ENCODE measurements around the gene RGMA. TPM values are rescaled to one million over a fixed set of nuclear protein-coding genes. Genes with fewer than 3 reads are reported as not detected.
A peak's percentile ranks its signal among the peaks of the same experiment; 100 is the strongest.

Gene RGMA
- total and polyA plus RNA-seq, 5 experiments from 2014 or later: not detected

DNA sequence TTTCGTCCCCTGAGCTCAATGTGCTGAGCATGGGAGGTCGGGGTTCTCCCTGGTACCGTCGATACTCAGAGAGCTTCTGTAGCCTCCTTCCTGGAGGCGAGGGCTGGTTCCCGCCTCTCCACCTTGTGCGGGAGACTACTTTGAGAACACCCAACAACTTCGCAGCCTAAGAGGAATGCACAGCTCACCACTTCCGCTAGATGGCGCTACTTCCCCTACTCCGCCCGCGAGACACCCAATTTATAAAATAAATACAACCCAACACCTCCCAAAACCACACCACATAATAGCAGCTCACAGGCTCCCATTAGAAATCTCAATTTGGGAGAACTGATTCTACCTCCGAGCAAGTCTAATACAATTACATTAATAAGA is 1.2 kb downstream of the RGMA start:
- Mint-ChIP-seq H3K36me3 (peaks cover 0 to 5% (median 3%) of the 10 kb centered on the region in 3 donors), H3K27ac (no peak overlapping the region), H3K27me3 (peaks cover 37 to 78% (median 65%) of the 10 kb centered on the region in 5 donors), H3K4me1 (peaks cover 8 to 25% (median 17%) of the 10 kb centered on the region in 4 donors), H3K4me3 (peak overlapping the region; percentile 73 to 91 (median 86)), H3K9me3 (no peaks in the 10 kb centered on the region)
- DNase-seq: peak; percentile 34 to 75 (median 55)
- ATAC-seq: peak; percentile 67 to 69
- POLR2A ChIA-PET: no interaction called here

DNA sequence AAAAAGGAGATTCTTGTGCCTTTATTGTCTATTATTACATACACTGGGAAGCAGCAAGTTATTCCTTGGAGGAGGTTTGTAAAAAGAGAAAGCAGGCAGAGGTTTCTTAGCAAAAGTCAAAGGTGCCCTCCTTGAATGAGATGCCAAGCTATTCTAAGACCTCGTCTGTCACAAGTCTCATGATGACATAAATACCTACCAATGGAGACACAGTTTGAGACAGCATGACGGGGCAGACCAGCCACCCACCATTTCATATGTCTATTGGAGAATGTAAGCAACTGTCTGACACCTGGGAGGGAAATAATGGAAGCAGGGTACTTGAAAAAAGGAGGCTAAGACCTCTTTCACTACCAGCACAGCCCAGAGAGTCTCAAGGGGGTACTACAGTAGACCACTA is 2.2 kb downstream of the RGMA start:
- H3K27me3 Mint-ChIP-seq: peaks cover 43 to 88% (median 75%) of the 10 kb centered on the region in 5 donors
- DNase-seq: no peak
- peaks cover 0 to 5% (median 3%) of the 10 kb centered on the region in 3 donors for H3K36me3 Mint-ChIP-seq
- POLR2A ChIA-PET: no interaction called here
- H3K27ac Mint-ChIP-seq: no peak overlapping the region
- ATAC-seq: no peak
- H3K9me3 Mint-ChIP-seq: no peaks in the 10 kb centered on the region
- H3K4me3 Mint-ChIP-seq: peak overlapping the region in 3 of 10 donors; percentile 19 to 52 (median 22)
- H3K4me1 Mint-ChIP-seq: peaks cover 8 to 25% (median 17%) of the 10 kb centered on the region in 4 donors

DNA sequence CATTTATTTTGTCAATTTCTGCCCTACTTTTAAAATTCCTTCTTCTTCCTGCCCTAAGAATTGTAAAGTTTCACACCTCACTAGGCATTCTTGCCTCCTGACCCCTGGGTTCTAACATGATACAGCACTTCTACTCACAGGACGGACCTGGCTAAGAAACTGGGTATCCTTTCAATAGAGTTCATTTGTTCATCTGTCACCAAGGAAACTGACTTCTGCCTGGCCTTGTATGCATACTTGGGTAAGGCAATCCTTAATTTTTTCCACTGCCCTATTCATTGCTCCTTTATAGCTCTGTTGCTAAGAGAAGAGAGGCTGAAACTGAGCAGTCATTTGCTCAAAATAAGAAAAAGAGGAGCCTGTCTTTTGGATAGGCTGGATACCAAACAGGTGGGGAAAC is 3.3 kb downstream of the RGMA start:
- Mint-ChIP-seq H3K4me3 (no peak overlapping the region), H3K27me3 (peaks cover 49 to 90% (median 69%) of the 10 kb centered on the region in 5 donors), H3K36me3 (peaks cover 0 to 5% (median 3%) of the 10 kb centered on the region in 3 donors), H3K9me3 (no peaks in the 10 kb centered on the region), H3K4me1 (peaks cover 8 to 25% (median 17%) of the 10 kb centered on the region in 4 donors), H3K27ac (peak overlapping the region in 1 of 10 donors; percentile 2)
- DNase-seq: no peak
- POLR2A ChIA-PET: no interaction called here
- ATAC-seq: no peak

DNA sequence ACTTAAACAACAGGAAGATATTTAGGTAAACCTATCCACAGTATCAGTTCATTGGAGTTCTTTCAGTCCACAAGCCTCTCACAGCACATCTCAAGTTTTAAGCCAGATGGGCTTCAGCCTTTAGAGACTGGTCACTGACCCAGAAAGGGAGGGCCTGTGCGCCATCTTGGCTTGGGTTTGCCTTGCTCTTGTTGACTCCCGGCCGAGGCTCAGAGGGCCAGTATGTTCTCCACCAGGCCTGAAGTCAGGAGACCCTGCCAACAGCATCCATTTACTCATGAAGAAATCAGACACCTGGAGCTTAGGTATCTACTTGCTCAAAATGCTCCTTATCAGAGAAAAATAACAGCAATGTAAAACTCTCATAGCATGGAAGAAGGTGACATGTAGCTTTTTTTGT is 6.2 kb downstream of the RGMA start:
- POLR2A ChIA-PET: no interaction called here
- H3K27ac Mint-ChIP-seq: no peak overlapping the region
- peaks cover 40 to 77% (median 56%) of the 10 kb centered on the region in 5 donors for H3K27me3 Mint-ChIP-seq
- ATAC-seq (no peak), DNase-seq (no peak)
- no peaks in the 10 kb centered on the region for H3K9me3 Mint-ChIP-seq
- no peak overlapping the region for H3K4me3 Mint-ChIP-seq
- H3K4me1 Mint-ChIP-seq: peaks cover 2 to 10% (median 4%) of the 10 kb centered on the region in 4 donors
- H3K36me3 Mint-ChIP-seq: peaks cover 0 to 4% (median 2%) of the 10 kb centered on the region in 3 donors

DNA sequence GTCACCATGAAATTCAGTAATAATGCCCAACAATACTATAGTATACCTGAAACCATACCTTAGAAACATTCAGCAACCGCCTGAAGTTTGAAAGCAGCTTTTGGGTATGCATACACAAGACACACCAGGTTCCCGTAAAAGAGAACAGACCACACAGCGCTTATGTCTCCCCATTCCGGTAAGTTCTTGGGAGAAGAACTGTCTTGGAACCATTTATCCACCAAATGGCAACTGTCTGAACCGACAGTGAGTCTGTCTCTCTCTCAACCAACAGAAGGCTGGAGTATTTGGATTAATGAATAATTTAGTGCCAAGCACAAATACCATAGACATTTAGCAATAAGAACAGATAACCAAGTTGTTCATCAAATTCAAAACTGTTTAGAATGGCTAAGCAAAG is 7.6 kb downstream of the RGMA start:
- ATAC-seq (no peak), DNase-seq (no peak)
- peaks cover 37 to 73% (median 47%) of the 10 kb centered on the region in 5 donors for H3K27me3 Mint-ChIP-seq
- no peaks in the 10 kb centered on the region for H3K36me3 Mint-ChIP-seq
- H3K9me3 Mint-ChIP-seq: no peaks in the 10 kb centered on the region
- POLR2A ChIA-PET: no interaction called here
- H3K27ac Mint-ChIP-seq: no peak overlapping the region
- no peaks in the 10 kb centered on the region for H3K4me1 Mint-ChIP-seq
- no peak overlapping the region for H3K4me3 Mint-ChIP-seq

DNA sequence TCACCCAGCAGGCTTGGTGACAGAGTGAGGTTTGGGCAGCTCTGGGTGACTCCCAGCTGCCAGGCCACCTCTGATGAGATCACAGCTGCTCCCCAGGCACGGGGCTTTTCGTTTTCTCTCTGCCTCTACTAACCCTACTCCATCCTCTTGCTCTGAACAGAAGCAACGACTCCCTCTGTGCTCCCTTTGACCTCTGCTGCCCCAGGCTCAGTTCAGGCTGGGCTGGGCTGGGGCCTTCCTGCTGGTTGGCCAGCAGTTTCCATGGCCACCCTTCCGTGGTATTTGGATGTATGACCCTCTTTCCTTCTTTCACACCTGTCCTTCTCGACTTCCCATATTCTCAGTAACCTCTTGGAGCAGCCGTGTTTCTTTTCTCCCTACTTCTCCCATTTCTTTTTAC is 8.6 kb downstream of the RGMA start:
- peaks cover 36 to 73% (median 45%) of the 10 kb centered on the region in 5 donors for H3K27me3 Mint-ChIP-seq
- POLR2A ChIA-PET: no interaction called here
- H3K27ac Mint-ChIP-seq: peak overlapping the region in 2 of 10 donors; percentile 4 to 10
- ATAC-seq (no peak), DNase-seq (no peak)
- no peak overlapping the region for H3K4me3 Mint-ChIP-seq
- peaks cover 0 to 3% (median 0%) of the 10 kb centered on the region in 9 donors for H3K9me3 Mint-ChIP-seq
- no peaks in the 10 kb centered on the region for H3K36me3 Mint-ChIP-seq
- H3K4me1 Mint-ChIP-seq: no peaks in the 10 kb centered on the region

DNA sequence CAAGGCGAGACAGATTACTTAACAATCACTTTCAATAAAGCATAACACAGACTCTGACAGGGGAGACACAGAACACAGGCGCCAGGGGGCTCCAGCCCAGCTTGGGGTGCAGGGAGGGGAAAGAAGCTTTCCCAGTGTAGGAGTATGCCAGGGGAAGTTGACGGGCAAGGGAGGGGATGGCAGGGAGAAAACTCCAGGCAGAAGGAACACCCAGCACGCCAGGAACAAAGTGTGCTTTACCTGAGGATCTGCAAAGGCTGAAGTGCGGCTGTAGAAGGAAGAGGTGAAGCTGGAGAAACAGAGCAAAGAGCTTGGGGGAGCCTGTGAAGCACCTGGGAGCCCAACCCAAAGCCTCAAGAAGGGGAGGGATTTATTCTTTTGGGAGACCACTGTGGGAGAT is 12.1 kb downstream of the RGMA start:
- Mint-ChIP-seq H3K4me3 (no peak overlapping the region), H3K4me1 (peaks cover 9 to 21% (median 14%) of the 10 kb centered on the region in 4 donors), H3K36me3 (no peaks in the 10 kb centered on the region), H3K27me3 (peaks cover 38 to 71% (median 50%) of the 10 kb centered on the region in 5 donors), H3K27ac (no peak overlapping the region), H3K9me3 (peaks cover 0 to 3% (median 0%) of the 10 kb centered on the region in 9 donors)
- DNase-seq (no peak), ATAC-seq (no peak)
- POLR2A ChIA-PET: no interaction called here

DNA sequence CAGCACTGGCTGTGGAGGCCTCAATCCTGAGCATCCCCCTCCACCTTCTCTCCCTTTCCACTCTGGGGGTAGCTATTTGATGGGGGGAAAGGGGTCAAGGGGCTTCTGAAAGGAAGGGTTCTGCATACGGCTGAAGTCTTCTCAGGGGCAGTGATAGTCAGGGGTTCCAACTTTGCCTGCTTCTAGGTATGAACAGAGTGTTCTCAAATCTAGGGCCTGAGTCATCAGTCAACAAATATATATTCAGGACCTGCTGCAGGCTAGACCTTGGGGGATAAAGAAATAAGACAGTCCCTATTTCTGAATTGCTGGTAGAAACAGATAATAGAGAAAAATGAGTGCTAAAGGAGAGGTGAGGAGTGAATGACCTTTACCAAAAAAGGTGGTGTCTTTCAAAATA is 12.8 kb downstream of the RGMA start:
- Mint-ChIP-seq H3K9me3 (peaks cover 0 to 3% (median 0%) of the 10 kb centered on the region in 9 donors), H3K27me3 (peaks cover 38 to 71% (median 54%) of the 10 kb centered on the region in 5 donors), H3K4me3 (no peak overlapping the region), H3K36me3 (no peaks in the 10 kb centered on the region), H3K4me1 (peaks cover 10 to 25% (median 15%) of the 10 kb centered on the region in 4 donors), H3K27ac (no peak overlapping the region)
- DNase-seq (no peak), ATAC-seq (no peak)
- POLR2A ChIA-PET: no interaction called here

DNA sequence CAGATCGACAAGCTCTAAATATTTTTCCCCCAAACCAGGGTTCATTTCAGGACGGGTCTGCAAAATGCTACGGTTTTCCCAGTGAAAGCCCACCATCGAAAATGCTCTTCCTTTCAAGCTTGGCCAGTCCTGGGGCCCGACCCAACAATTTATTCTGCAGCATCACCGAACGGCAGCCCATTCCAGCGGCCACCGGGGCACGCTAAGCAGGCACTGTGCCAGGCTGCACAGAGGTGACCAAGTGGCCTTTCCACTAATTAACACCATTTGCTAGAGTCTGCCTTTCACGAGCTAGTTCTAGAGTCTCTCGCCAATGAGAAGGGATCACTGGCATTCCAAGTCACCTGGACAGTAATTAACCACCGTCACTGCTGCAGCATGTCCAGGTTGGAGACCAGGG is 14.4 kb downstream of the RGMA start:
- peaks cover 30 to 71% (median 51%) of the 10 kb centered on the region in 5 donors for H3K27me3 Mint-ChIP-seq
- peaks cover 0 to 3% (median 0%) of the 10 kb centered on the region in 9 donors for H3K9me3 Mint-ChIP-seq
- POLR2A ChIA-PET: no interaction called here
- no peak overlapping the region for H3K27ac Mint-ChIP-seq
- ATAC-seq (no peak), DNase-seq (no peak)
- no peaks in the 10 kb centered on the region for H3K36me3 Mint-ChIP-seq
- H3K4me1 Mint-ChIP-seq: peaks cover 10 to 25% (median 15%) of the 10 kb centered on the region in 4 donors
- peak overlapping the region in 1 of 10 donors; percentile 90 for H3K4me3 Mint-ChIP-seq

DNA sequence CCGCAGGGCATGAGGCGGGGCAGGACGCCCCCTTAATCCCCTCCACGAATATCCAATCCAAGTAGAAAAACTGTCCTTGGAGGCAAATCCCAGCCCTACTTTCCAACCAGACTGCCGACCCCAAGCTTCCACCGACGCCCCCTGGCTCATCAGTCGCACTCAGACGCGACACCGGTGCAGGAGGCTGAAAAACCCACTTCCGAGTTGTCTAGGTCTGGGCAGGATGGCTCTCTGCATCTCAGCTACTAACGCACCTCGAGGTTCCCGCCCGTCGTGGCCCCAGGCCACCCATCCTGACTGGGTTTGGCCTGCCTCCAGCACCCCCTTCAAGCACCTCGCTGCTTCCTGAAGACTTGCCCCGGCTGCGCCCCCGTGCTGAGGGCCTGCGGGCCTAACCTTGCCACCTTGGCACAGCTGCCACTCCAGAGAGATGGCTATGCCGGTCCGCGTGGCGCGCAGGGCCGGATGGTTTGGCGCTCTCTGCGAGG is 15.5 kb downstream of the RGMA start:
- H3K36me3 Mint-ChIP-seq: no peaks in the 10 kb centered on the region
- H3K9me3 Mint-ChIP-seq: peaks cover 0 to 3% (median 0%) of the 10 kb centered on the region in 9 donors
- POLR2A ChIA-PET: no interaction called here
- H3K27me3 Mint-ChIP-seq: peaks cover 30 to 71% (median 51%) of the 10 kb centered on the region in 5 donors
- H3K27ac Mint-ChIP-seq: peak overlapping the region in 1 of 10 donors; percentile 83
- DNase-seq (peak in 2 of 10 donors; percentile 7 to 10), ATAC-seq (peak; percentile 30 to 58)
- peaks cover 10 to 25% (median 15%) of the 10 kb centered on the region in 4 donors for H3K4me1 Mint-ChIP-seq
- H3K4me3 Mint-ChIP-seq: peak overlapping the region; percentile 75 to 90 (median 86)

DNA sequence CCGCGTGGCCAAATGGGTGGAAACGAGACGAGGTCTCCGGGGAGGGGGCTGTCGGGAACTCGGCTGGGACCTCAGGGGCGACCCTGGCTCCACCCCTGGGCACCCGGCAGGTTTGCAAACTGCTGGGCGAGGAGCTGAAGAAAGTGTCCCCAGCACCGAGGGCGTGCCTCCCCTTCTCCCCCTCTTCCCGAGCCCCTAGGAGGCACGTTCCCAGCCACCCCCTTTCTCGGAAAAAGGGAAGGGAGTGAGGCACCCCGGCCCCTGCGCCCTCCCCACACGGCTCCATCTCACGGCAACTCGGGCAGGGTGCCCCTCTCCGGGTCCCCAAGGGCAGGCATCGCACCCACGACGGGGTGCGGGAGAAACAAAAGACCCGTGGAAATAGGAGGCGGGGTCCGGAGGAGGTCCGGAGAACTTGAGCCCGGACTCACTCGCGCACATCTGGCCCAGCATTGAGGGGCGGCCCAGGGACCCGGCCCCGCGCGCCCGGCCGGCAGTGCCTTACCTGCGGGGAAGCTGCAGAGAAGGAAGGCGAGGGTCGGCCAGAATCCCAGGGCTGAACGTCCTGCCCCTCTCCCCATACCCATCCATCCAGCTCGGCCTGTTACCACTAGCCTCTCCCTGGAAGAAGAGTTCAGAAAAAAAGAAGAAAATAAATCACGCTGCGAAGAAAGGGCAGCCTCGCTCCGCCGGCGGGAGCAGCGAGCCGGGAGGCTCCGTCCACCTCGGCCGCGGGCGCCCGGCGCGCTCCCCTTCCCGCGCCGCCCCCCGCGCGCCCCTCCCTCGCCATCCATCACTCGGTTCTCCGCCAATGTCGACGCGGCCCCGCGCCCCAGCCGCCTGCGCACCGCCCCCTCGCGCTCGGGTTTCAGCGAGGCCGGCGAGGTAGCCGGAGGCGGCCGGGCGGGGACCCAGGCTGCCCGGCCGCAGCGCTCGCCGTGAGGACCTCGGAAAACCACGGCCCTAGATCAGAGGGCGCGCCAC is 16.3 kb downstream of the RGMA start:
- DNase-seq: no peak
- H3K36me3 Mint-ChIP-seq: no peaks in the 10 kb centered on the region
- H3K27me3 Mint-ChIP-seq: peaks cover 30 to 71% (median 51%) of the 10 kb centered on the region in 5 donors
- peaks cover 0 to 4% (median 0%) of the 10 kb centered on the region in 9 donors for H3K9me3 Mint-ChIP-seq
- H3K4me1 Mint-ChIP-seq: peaks cover 10 to 25% (median 15%) of the 10 kb centered on the region in 4 donors
- peak overlapping the region in 9 of 10 donors; percentile 17 to 89 (median 72) for H3K4me3 Mint-ChIP-seq
- peak in 1 of 2 donors; percentile 11 for ATAC-seq
- POLR2A ChIA-PET: no interaction called here
- H3K27ac Mint-ChIP-seq: no peak overlapping the region

DNA sequence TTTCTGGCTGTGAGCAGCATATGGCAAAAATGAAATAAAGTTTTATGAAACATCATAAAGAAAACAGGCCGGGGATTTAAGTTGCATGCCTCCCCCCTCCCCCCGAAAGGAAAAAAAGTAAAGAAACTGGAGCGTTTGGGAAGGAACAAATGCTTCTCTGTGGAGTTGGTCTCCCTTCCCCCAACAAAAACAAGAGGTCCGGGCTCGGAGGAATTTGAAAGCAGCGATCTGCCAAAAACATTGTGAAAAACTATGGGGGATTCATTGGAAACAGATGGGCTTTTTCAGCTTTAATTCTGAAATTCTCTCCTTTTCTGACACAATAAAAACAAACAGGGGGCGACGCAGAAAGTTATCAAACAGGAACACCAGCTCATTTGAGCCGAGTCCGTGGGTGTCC is 17.0 kb downstream of the RGMA start:
- POLR2A ChIA-PET: no interaction called here
- no peak for ATAC-seq

DNA sequence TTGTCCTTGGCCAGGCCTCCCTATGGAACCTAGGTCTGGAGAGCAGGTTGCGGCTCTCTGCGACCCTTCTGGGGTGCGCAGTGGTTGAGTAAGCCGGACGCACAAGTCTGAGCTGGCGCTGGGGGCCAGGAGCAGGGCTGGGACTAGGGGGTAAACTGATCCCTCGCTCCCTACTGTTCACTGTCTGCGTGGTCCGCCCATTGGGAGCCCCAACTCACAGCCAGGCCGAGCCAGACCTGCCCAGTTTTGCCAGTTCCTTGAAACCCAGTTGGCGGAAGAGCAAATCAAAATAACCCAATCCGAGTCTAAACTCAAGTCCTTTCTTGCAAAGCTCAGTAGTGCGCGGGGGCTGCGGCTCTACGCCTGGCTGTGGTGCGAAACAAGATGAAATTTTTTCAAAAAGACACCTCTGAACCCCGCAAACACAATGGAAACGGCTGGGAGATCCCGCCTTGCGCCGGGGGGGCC is 17.5 kb downstream of the RGMA start:
- no peak for ATAC-seq
- H3K4me1 Mint-ChIP-seq: peaks cover 10 to 25% (median 15%) of the 10 kb centered on the region in 4 donors
- no peaks in the 10 kb centered on the region for H3K36me3 Mint-ChIP-seq
- POLR2A ChIA-PET: no interaction called here
- no peak for DNase-seq
- H3K27me3 Mint-ChIP-seq: peaks cover 28 to 62% (median 46%) of the 10 kb centered on the region in 5 donors
- H3K4me3 Mint-ChIP-seq: peak overlapping the region in 5 of 10 donors; percentile 56 to 76 (median 67)
- peaks cover 0 to 4% (median 0%) of the 10 kb centered on the region in 9 donors for H3K9me3 Mint-ChIP-seq
- no peak overlapping the region for H3K27ac Mint-ChIP-seq

More for the DNA sequence above, 17.0 kb downstream of the RGMA start:
- H3K27me3 Mint-ChIP-seq: peaks cover 30 to 67% (median 50%) of the 10 kb centered on the region in 5 donors
- H3K36me3 Mint-ChIP-seq: no peaks in the 10 kb centered on the region
- H3K4me1 Mint-ChIP-seq: peaks cover 10 to 25% (median 15%) of the 10 kb centered on the region in 4 donors
- H3K4me3 Mint-ChIP-seq: peak overlapping the region in 8 of 10 donors; percentile 17 to 76 (median 67)
- H3K9me3 Mint-ChIP-seq: peaks cover 0 to 4% (median 0%) of the 10 kb centered on the region in 9 donors
- no peak for DNase-seq
- H3K27ac Mint-ChIP-seq: no peak overlapping the region

Measured in naive thymus-derived CD8-positive, alpha-beta T cell (primary cell).